ENCODE data around the gene WWOX.

The WWOX gene

GRCh38 chr16:78903237-78903636, 803.8 kb downstream of the WWOX start:
- no peak for DNase-seq (ENCODE audit: low read depth in 2 of 2)

DNA sequence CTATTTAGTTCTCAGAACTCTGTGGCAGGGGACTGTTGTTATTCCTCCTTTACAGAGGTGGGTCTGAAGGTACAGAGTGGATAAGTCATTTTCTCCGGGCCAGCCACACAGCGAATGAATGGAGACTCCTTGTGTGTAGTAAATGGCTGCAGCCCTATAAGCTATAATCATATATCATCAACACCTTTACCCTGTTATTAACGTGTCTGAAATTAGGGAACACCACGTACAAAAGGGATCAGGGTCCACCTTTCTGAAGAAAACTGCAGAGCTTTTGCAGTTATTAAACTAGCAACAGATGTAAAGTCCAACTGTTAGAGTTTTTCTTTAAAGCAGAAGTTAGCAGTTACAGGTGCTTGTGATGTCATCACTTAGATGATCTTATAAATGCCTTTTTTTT, 804.4 kb downstream of the WWOX start:
- no peak for DNase-seq (ENCODE audit: low read depth in 2 of 2)

DNA sequence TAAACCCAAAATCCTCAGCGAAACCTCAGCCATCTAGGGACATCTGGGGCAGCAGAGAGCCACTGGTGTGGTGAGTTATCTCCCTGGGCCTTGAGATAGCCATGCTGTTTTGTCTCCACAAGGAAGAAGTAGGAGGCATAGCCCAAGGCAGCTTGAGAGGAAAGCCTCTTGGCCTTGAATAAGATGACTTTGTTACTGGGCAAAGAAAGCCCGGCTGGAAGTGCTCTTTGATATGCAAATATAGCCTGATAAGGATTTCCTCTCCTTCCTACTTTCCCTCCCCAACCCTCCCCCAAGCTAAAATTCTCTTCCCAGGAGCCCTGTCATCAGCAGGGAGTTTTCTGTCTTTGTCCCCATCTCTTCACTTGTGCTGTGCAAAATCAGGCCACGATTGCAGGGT, 806.7 kb downstream of the WWOX start:
- DNase-seq (ENCODE audit: low read depth in 2 of 2): no peak

GRCh38 chr16:78909226-78909625, 809.8 kb downstream of the WWOX start:
- DNase-seq (ENCODE audit: low read depth in 2 of 2): no peak

DNA sequence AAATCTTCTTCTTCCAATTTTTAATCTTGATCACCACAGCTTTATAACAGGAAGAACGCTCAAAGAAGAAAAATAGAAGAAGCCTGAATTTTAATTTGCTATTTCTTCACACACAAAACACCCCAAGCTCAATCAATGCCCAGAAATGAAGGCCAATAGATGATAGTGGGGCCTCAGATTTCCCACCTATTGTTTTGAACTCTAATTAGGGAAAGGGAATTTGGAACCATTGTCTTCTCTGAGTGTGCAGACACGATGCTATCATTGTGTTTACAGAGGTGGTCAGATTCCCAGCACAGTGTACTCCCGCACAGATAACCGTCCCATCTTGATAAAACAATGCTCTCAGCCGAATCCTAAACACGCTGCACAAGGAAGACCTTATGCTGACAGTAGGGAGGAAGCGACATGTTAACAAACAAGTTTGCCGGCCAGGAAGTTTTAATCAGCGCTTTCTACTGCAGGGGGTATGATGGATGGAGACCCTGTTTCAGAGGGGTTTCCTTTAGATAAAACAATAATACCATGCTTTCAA, 816.4 kb downstream of the WWOX start:
- DNase-seq (ENCODE audit: low read depth in 2 of 2): no peak

- DNase-seq (ENCODE audit: low read depth in 2 of 2): no peak
These were observed 817.6 kb downstream of the WWOX start for GRCh38 chr16:78916928-78917545.

DNA sequence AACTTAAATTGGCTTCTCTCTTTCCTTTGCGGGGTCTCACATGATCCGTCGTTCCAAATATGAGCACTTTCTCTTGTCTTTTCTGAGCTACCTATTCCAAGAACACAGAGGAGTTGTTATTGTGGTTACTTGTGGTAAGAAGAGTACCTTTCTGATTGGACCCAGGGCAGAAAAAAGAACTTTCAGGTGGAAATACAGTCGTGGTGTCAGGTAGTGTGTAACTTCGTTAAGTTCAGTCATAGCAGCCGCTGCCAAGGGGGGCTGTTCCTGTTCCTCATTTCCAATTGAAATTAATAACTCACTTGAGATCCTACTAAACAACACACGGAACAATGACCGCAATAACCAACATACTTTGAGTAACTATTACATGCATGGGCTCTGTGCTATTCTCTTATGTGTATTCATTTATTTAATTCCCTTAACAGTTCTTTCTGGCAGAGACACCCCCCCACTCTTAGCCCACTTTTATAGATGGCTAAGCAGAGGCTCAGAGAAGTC, 819.4 kb downstream of the WWOX start:
- no peak for DNase-seq (ENCODE audit: low read depth in 2 of 2)

DNA sequence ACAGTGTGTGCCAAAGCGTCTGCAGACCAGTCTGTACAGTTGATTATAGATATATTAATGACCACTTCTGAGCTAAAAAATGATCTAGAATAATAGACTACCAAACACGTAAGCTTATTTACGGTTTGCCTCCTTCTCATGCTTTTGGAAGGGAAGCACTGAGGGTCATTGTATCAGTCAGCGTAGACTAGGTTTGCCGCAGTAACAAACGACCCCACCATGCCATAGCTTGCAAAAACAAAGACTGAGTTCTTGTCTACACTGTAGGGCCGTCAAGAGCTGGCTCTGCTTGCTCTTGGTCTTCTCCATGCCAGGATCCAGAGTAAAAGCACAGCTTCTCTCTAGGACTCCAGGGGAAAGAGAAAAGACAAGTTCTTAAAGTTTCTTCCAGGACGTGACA, 820.4 kb downstream of the WWOX start:
- DNase-seq (ENCODE audit: low read depth in 2 of 2): no peak

DNA sequence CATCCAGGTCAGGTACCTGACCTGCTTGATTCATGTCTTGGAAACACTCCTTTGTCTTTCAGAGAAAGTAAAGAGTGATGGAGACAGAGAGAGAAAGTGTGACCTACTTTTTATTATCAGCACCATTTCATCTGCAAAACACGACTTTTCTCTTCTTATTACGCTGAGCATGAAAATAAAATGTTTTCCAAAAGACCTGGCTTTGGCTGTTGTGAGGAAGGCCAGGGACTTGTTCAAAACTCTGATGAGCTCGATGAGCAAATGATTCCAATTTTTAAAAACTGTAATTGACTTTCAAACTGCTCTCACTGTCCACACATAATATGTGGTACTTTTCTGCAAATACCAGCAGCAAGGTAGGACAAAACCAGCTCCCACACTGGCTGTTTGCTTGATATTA, 821.2 kb downstream of the WWOX start:
- DNase-seq (ENCODE audit: low read depth in 2 of 2): no peak

GRCh38 chr16:78925083-78925767, 825.8 kb downstream of the WWOX start:
- no peak for DNase-seq (ENCODE audit: low read depth in 2 of 2)

DNA sequence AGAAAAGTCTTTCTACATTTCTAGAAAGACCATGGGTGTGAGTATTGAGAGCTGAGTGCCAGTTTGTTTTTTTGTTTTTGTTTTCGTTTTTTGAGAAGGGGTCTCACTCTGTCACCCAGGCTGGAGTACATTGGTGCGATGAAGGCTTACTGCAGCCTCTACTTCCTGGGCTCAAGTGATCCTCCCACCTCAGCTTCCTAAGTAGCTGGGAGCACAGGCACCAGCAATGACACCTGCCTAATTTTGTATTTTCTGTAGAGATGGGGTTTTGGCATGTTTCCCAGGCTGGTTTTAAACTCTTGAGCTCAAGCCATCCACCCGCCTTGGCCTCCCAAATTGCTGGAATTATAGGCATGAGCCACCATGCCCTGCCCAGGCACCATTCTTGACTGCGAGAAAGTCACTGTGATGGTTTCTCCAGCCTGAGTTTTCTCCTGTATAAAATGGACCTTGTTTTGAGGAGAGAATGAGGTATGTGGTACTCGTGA, 827.3 kb downstream of the WWOX start:
- DNase-seq (ENCODE audit: low read depth in 2 of 2): no peak

- DNase-seq (ENCODE audit: low read depth in 2 of 2): no peak
These were observed 828.3 kb downstream of the WWOX start for GRCh38 chr16:78927766-78928165.

- DNase-seq (ENCODE audit: low read depth in 2 of 2): no peak
These were observed 830.4 kb downstream of the WWOX start for GRCh38 chr16:78929841-78930240.

DNA sequence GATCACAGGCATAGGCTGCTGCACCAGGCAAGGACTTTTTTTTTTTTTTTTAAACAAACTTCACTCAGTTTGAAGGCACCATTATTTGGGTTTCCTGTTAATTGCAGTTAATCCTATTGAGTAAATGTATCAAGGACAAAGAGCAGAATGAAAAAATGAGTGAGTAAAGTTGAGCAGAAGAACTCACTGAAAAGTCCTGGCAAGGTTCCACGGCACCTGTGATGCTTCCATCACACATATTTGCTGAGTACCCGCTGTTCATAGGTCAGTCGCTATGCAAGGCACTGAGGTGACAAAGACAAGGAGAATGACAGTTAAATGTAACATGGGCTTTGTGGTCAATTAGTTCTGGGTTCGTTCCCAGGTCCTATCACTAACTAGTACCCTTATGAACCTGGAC, 831.1 kb downstream of the WWOX start:
- DNase-seq (ENCODE audit: low read depth in 2 of 2): no peak

GRCh38 chr16:78931267-78931666, 831.8 kb downstream of the WWOX start:
- DNase-seq (ENCODE audit: low read depth in 2 of 2): no peak

- no peak for DNase-seq (ENCODE audit: low read depth in 2 of 2)
These were observed 832.2 kb downstream of the WWOX start for GRCh38 chr16:78931678-78932077.

GRCh38 chr16:78932355-78932943, 833.0 kb downstream of the WWOX start:
- no peak for DNase-seq (ENCODE audit: low read depth in 2 of 2)

GRCh38 chr16:78936060-78936459, 836.6 kb downstream of the WWOX start:
- no peak for DNase-seq (ENCODE audit: low read depth in 2 of 2)

DNA sequence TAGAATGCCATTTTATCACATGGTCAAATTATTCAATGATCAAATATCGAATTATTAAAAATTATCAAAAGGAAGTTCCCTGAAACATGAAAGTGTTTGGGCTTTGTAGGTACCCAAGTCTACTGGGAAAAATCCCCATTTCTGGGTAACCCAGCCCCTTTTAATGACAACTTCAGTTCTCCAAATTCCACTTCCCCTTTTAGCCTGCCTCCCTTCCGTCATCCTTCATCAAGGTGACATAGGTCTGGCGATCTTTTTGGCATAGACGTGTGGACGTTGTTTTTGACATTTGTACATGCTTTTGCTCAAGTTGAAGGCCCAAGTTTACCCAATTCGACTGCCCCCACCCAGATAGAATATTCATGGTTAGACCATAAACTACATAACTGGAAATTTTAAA, 840.1 kb downstream of the WWOX start:
- no peak for DNase-seq (ENCODE audit: low read depth in 2 of 2)

- no peak for DNase-seq (ENCODE audit: low read depth in 2 of 2)
These were observed 843.3 kb downstream of the WWOX start for GRCh38 chr16:78942625-78943245.

GRCh38 chr16:78945336-78945735, 845.9 kb downstream of the WWOX start:
- no peak for DNase-seq (ENCODE audit: low read depth in 2 of 2)

GRCh38 chr16:78946556-78946955, 847.1 kb downstream of the WWOX start:
- DNase-seq (ENCODE audit: low read depth in 2 of 2): no peak
